Esophagus squamous epithelium (tissue), 4 donors: ENCODE results near the gene CANX.

Source experiments
- CTCF ChIP-seq, 6 experiments: fragments of 450-650 bp in 4 of 6; fragments of 200-600 bp in 2 of 6; sonication (generic) in 2 of 6; IDR thresholded peaks; one replicate each; pipeline ENCODE4 v1.5.1; 2016 to 2019; ENCODE audit warnings: antibody characterized with exemption in 6 of 6, mild to moderate bottlenecking in 4 of 6, moderate library complexity in 4 of 6
- POLR2A ChIP-seq, 4 donors: fragments of 450-650 bp; IDR thresholded peaks; one replicate each; pipeline ENCODE4 v1.6.1; 2017; ENCODE audit warnings: antibody characterized with exemption in 4 of 4, mild to moderate bottlenecking in 4 of 4, moderate library complexity in 3 of 4

DNA sequence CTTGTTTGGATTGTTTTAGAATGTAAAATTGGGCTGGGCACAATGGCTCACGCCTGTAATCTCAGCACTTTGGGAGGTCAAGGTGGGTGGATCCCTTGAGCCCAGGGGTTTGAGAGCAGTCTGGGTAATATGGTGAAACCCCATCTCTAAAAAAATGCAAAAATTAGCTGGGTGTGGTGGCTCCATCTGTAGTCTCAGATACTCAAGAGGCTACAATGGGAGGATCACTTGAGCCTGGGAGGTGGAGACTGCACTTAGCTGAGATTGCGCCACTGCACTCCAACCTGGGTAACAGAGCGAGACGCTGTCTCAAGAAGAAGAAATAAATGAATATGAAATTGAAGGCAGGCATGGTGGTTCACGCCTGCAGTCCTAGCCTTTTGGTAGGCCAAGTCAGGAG is 55.2 kb downstream of the CANX start:
- TF ChIP-seq CTCF (IDR thresholded peaks at IDR 0.05) (no peak), POLR2A (IDR thresholded peaks at IDR 0.05) (no peak)
